Right lobe of liver (tissue), 6 donors: ENCODE results near the gene USP48. TPM values are rescaled to one million over a fixed set of nuclear protein-coding genes. Genes with fewer than 3 reads are reported as not detected.

Experiments used
- ATAC-seq, 4 donors: fragments of 200-7000 bp; cut with Tn5 transposase; one replicate each; pipeline ENCODE4 v1.9.1; 2020; ENCODE audit warnings: mild to moderate bottlenecking in 4 of 4, moderate library complexity in 4 of 4
- DNase-seq, 3 donors: peaks; one replicate each; pipeline ENCODE4 v3.0.0-alpha.2; 2020
- H3K27ac ChIP-seq, 3 donors: fragments of 200-600 bp; one replicate each; pipeline ENCODE4 v1.8.0; 2022
- H3K27me3 ChIP-seq, 2 donors: fragments of 200-600 bp; one replicate each; pipeline ENCODE4 v1.8.0; 2022
- H3K36me3 ChIP-seq, 4 donors: fragments of 200-600 bp; sonication (generic) in 1 of 4; one replicate each; pipeline versions ENCODE4 v1.5.1 to v1.8.0; 2017 to 2022; ENCODE audit warnings: control low read depth in 1 of 4
- H3K4me1 ChIP-seq, 4 donors: fragments of 200-600 bp; sonication (generic) in 1 of 4; one replicate each; pipeline versions ENCODE4 v1.5.1 to v1.8.0; 2017 to 2022; ENCODE audit warnings: control low read depth in 1 of 4
- H3K4me3 ChIP-seq, 3 donors: fragments of 200-600 bp; one replicate each; pipeline ENCODE4 v1.8.0; 2022
- H3K9me3 ChIP-seq, 4 donors: fragments of 200-600 bp; sonication (generic) in 1 of 4; one replicate each; pipeline versions ENCODE4 v1.5.1 to v1.8.0; 2017 to 2022; ENCODE audit warnings: control low read depth in 1 of 4
- POLR2A ChIP-seq: fragments of 450-650 bp; IDR thresholded peaks from one replicate; pipeline ENCODE4 v1.6.1; 2017; ENCODE audit warnings: antibody characterized with exemption, mild to moderate bottlenecking
- WGBS: methylation state at CpG from one replicate; pipeline ENCODE4 v1.1.6; 2018; ENCODE audit warnings: low coverage, low lambda C conversion rate; ENCODE audit not compliant: insufficient coverage; ENCODE audit errors: missing lambda C conversion rate; 5-methylcytosine and 5-hydroxymethylcytosine counted together
- intact Hi-C, 2 donors: fragments of 100-400 bp; cut with DNase I; formaldehyde crosslinking; loops; one replicate each; pipeline versions ENCODE4 v1.11.2 to v1.14.1; 2022
- total RNA-seq, 6 experiments: library from RNA; depleted of rRNA in 2 of 6; stranded (reverse); fragments of >200 nt in 2 of 6; fragmentation: NEBNext Ultra II Directional in 3 of 6; extraction: Animal tissue kit (Norgen Biotek cat#: 25700) in 3 of 6; gene quantifications; one replicate each; pipeline versions ENCODE4 v1.1.0 to v1.2.4, GENCODE V29; 2016 to 2023
- TF ChIP-seq, protein P1 (sequence below), 4 donors: fragments of 200-600 bp in 3 of 4; fragments of 450-650 bp in 1 of 4; IDR thresholded peaks; one replicate each; pipeline versions ENCODE4 v1.5.1 to v1.8.0; 2016 to 2022; ENCODE audit warnings: antibody characterized with exemption in 4 of 4, mild to moderate bottlenecking in 2 of 4
- donor health status: DM: no; HTN: yes; CAD: no.
- donor health status: DM: no; HTN: no; CAD: no.
- donor health status: DM: no; HTN: no; CAD: no.
- donor health status: DM: no; HTN: yes; CAD: no.
- donor health status: DM: no; HTN: yes; CAD: no.

USP48 gene
- total RNA-seq, 6 experiments from 2014 or later: 21.3 to 24.5 (median 22.8) TPM

DNA sequence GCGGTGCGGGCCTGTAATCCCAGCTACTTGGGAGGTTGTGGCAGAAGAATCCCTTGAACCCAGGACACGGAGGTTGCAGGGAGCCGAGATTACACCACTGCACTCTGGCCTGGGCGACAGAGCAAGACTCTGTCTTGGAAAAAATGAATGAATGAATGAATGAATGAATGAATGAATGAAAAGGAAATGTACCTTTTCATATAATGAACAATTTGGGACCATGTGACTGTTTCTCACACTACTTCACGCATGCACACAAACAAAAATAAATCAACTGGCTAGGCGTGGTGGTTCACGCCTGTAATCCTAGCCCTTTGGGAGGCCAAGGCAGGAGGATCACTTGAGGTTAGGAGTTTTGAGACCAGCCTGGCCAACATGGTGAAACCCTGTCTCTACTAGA, 24.3 kb downstream of the USP48 start:
- ATAC-seq: no peak
- Histone ChIP-seq H3K27me3 (no peaks in the 10 kb centered on the region), H3K27ac (no peak overlapping the region), H3K4me3 (no peak overlapping the region), H3K9me3 (no peaks in the 10 kb centered on the region), H3K36me3 (peaks cover 0 to 23% (median 8%) of the 10 kb centered on the region in 4 donors), H3K4me1 (no peaks in the 10 kb centered on the region)
- WGBS: 86% methylated on average over 8 of the region's 8 CpGs
- DNase-seq: no peak
- TF ChIP-seq, protein P1, sequence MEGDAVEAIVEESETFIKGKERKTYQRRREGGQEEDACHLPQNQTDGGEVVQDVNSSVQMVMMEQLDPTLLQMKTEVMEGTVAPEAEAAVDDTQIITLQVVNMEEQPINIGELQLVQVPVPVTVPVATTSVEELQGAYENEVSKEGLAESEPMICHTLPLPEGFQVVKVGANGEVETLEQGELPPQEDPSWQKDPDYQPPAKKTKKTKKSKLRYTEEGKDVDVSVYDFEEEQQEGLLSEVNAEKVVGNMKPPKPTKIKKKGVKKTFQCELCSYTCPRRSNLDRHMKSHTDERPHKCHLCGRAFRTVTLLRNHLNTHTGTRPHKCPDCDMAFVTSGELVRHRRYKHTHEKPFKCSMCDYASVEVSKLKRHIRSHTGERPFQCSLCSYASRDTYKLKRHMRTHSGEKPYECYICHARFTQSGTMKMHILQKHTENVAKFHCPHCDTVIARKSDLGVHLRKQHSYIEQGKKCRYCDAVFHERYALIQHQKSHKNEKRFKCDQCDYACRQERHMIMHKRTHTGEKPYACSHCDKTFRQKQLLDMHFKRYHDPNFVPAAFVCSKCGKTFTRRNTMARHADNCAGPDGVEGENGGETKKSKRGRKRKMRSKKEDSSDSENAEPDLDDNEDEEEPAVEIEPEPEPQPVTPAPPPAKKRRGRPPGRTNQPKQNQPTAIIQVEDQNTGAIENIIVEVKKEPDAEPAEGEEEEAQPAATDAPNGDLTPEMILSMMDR (IDR thresholded peaks at IDR 0.05): no peak
- no peak for TF ChIP-seq POLR2A
- intact Hi-C loops: no loop called here

DNA sequence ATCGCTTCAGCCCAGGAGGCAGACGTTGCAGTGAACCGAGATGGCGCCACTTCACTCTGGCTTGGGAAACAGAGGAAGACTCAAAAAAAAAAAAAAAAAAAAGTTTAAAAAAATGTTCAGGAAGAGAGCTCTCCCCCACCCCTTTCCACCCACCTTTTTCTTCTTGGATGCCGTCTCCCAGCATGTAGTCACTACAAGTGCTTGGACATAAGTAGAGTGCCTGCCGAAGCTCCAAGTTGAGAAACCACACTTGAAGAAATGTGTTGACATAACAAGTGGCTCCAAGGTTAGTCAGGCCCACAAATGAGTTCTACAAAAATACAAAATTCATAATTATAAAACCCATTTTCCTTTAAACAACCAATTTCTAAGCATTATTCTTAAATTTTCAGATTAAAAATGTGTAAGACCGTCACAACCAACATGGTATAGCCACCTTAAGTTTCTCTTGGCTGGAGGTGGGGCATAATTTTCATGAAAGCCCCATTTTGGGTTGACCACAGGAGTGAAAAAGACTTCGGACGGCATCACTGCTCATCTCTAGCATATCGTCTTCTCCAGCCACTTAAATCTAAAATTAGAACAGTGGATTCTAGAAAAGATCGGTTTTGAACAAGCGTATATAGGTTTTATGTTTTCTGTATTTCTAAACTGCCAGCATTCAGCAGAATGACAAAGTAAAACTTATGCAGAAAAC, 26.4 kb downstream of the USP48 start:
- H3K36me3 ChIP-seq: peaks cover 0 to 42% (median 11%) of the 10 kb centered on the region in 4 donors
- H3K9me3 ChIP-seq: no peaks in the 10 kb centered on the region
- ATAC-seq (no peak), DNase-seq (no peak)
- H3K4me1 ChIP-seq: no peaks in the 10 kb centered on the region
- 81% methylated on average over 10 of the region's 12 CpGs for WGBS
- intact Hi-C loops: no loop called here
- TF ChIP-seq, protein P1 (IDR thresholded peaks at IDR 0.05): no peak
- no peak for TF ChIP-seq POLR2A
- H3K27me3 ChIP-seq: no peaks in the 10 kb centered on the region
- no peak overlapping the region for H3K27ac ChIP-seq
- no peak overlapping the region for H3K4me3 ChIP-seq

GRCh38 chr1:21755067-21755466, 27.9 kb downstream of the USP48 start:
- DNase-seq (no peak), ATAC-seq (no peak)
- H3K4me3 ChIP-seq: no peak overlapping the region
- TF ChIP-seq, protein P1 (IDR thresholded peaks at IDR 0.05): no peak
- TF ChIP-seq POLR2A: no peak
- H3K4me1 ChIP-seq: no peaks in the 10 kb centered on the region
- H3K36me3 ChIP-seq: peaks cover 0 to 49% (median 11%) of the 10 kb centered on the region in 4 donors
- WGBS: 100% methylated on average over 2 of the region's 2 CpGs
- H3K27me3 ChIP-seq: no peaks in the 10 kb centered on the region
- H3K9me3 ChIP-seq: no peaks in the 10 kb centered on the region
- intact Hi-C loops: no loop called here
- H3K27ac ChIP-seq: no peak overlapping the region

DNA sequence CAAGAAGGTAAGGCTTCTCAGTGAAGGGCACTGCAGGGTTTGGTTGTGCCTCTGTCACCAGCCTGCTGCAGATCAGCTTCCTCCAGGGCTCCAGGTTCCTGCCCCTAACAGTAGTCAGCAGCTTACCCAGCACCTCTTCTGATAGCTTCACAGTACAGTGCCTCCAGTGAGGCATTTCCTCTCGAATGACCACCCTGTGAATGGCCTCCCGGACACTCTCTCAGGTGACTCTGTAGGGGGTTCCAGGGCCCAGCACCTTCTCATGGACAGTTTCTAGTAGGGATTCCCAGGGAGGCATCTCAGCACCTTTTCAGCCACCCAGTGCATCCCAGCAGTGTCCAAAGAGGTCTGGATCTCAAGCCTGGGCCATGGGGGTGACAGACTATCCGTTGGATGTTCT, 28.4 kb downstream of the USP48 start:
- TF ChIP-seq POLR2A: no peak
- TF ChIP-seq, protein P1 (IDR thresholded peaks at IDR 0.05): no peak
- Histone ChIP-seq H3K9me3 (no peaks in the 10 kb centered on the region), H3K27me3 (no peaks in the 10 kb centered on the region), H3K27ac (no peak overlapping the region), H3K4me3 (no peak overlapping the region), H3K36me3 (peaks cover 0 to 49% (median 11%) of the 10 kb centered on the region in 4 donors), H3K4me1 (no peaks in the 10 kb centered on the region)
- DNase-seq: no peak
- intact Hi-C loops: no loop called here
- no peak for ATAC-seq
- no CpG with 5 or more reads among the region's 3 CpGs for WGBS
